A673 (cell line): Measurements from ENCODE around the gene DIPK1B. TPM values are rescaled to one million over a fixed set of nuclear protein-coding genes. Genes with fewer than 3 reads are reported as not detected.

Experiments used
- BruUV-seq: library from RNA; stranded (reverse); fragments of 400-500 nt; replicated peaks from 2 replicates; lab custom pipeline; 2021; lab: Mats Ljungman, UMichigan
- CTCF ChIA-PET: fragments of 300-600 bp; sonication (Branson Sonifier 250); formaldehyde crosslinking; loops from one replicate; lab custom pipeline; 2022; ENCODE audit warnings: antibody characterized with exemption; lab: Charles Lee
- POLR2A ChIA-PET: fragments of 300-600 bp; sonication (Branson Sonifier 250); formaldehyde crosslinking; loops from one replicate; lab custom pipeline; 2022; ENCODE audit warnings: antibody characterized with exemption; ENCODE audit not compliant: low non-redundant PET; lab: Charles Lee
- DNase-seq: peaks from one replicate; pipeline ENCODE4 v3.0.0-alpha.2; 2015; ENCODE audit warnings: low spot score
- H3K27ac ChIP-seq: fragments of 200-600 bp; sonication (generic); 2 replicates; pipeline ENCODE4 v1.5.1; 2016; ENCODE audit warnings: mixed run types, low read depth, mild to moderate bottlenecking, mixed read lengths, antibody characterized with exemption, low read length; ENCODE audit not compliant: poor library complexity, severe bottlenecking
- H3K27me3 ChIP-seq: fragments of 200-600 bp; sonication (generic); replicated peaks from 2 replicates; pipeline ENCODE4 v1.6.1; 2017; ENCODE audit warnings: mixed run types, low read depth, mild to moderate bottlenecking, mixed read lengths, antibody characterized with exemption, low read length; ENCODE audit not compliant: insufficient read depth, poor library complexity
- H3K36me3 ChIP-seq: fragments of 200-600 bp; sonication (generic); 2 replicates; pipeline ENCODE4 v1.6.1; 2016; ENCODE audit warnings: mixed run types, mild to moderate bottlenecking, mixed read lengths, antibody characterized with exemption, low read length; ENCODE audit not compliant: insufficient read depth, poor library complexity, severe bottlenecking
- H3K4me1 ChIP-seq: fragments of 200-600 bp; sonication (generic); 2 replicates; pipeline ENCODE4 v1.6.1; 2017; ENCODE audit warnings: mixed run types, mild to moderate bottlenecking, mixed read lengths, antibody characterized with exemption, low read length; ENCODE audit not compliant: insufficient read depth, poor library complexity, severe bottlenecking
- H3K4me3 ChIP-seq: fragments of 200-600 bp; sonication (generic); 2 replicates; pipeline ENCODE4 v1.5.1; 2016; ENCODE audit warnings: low read depth, mixed run types, mild to moderate bottlenecking, mixed read lengths, low read length; ENCODE audit not compliant: poor library complexity, severe bottlenecking
- H3K9me3 ChIP-seq: fragments of 200-600 bp; sonication (generic); 2 replicates; pipeline ENCODE4 v1.6.1; 2016; ENCODE audit warnings: mixed run types, low read depth, mild to moderate bottlenecking, mixed read lengths, antibody characterized with exemption, low read length; ENCODE audit not compliant: poor library complexity, severe bottlenecking
- EZH2 ChIP-seq: fragments of 200-600 bp; sonication (generic); IDR thresholded peaks from 2 replicates; pipeline ENCODE4 v1.6.1; 2017; ENCODE audit warnings: borderline replicate concordance, low read depth, mild to moderate bottlenecking, mixed read lengths, antibody characterized with exemption, low read length; ENCODE audit not compliant: poor library complexity, severe bottlenecking
- intact Hi-C: fragments of 100-400 bp; cut with micrococcal nuclease; formaldehyde crosslinking; loops from one replicate; pipeline ENCODE4 v1.10.0; 2022; ENCODE audit not compliant: unreplicated experiment
- total RNA-seq: library from RNA; stranded (reverse); gene quantifications from 2 replicates; pipeline ENCODE4 v1.2.3, GENCODE V29; 2021
- TF ChIP-seq, protein P1 (sequence below): fragments of 300-800, 200-600 bp; sonication (generic); conservative IDR thresholded peaks from 2 replicates; pipeline ENCODE4 v1.5.1; 2017; ENCODE audit warnings: low read depth, mild to moderate bottlenecking, antibody characterized with exemption, low read length, moderate library complexity, mixed read lengths

DIPK1B gene
- total RNA-seq, 1 experiment from 2014 or later = 26.4 TPM

DNA sequence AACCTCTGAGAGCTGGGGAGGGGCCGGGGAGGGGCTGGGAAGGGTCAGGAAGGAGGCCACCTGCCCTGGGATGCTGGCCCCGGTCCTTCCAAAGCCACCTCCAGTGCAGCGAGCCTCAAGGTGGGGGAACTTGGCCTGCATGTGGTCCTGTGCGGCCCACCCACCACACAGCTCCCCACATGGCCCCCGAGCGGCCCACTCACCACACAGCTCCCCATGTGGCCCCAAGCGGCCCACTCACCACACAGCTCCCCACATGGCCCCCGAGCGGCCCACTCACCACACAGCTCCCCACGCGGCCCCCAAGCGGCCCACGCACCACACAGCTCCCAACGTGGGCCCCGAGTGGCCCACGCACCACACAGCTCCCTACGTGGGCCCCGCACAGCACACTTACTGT, 32.4 kb downstream of the DIPK1B start:
- no peaks in the 10 kb centered on the region for H3K27me3 ChIP-seq
- intact Hi-C loops = no loop called here
- H3K4me3 ChIP-seq = no peak overlapping the region
- H3K9me3 ChIP-seq = no peaks in the 10 kb centered on the region
- no TSS peak for BruUV-seq
- no peak for DNase-seq
- CTCF ChIA-PET = no interaction called here
- no peak for TF ChIP-seq EZH2
- TF ChIP-seq, protein P1, sequence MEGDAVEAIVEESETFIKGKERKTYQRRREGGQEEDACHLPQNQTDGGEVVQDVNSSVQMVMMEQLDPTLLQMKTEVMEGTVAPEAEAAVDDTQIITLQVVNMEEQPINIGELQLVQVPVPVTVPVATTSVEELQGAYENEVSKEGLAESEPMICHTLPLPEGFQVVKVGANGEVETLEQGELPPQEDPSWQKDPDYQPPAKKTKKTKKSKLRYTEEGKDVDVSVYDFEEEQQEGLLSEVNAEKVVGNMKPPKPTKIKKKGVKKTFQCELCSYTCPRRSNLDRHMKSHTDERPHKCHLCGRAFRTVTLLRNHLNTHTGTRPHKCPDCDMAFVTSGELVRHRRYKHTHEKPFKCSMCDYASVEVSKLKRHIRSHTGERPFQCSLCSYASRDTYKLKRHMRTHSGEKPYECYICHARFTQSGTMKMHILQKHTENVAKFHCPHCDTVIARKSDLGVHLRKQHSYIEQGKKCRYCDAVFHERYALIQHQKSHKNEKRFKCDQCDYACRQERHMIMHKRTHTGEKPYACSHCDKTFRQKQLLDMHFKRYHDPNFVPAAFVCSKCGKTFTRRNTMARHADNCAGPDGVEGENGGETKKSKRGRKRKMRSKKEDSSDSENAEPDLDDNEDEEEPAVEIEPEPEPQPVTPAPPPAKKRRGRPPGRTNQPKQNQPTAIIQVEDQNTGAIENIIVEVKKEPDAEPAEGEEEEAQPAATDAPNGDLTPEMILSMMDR = no peak
- H3K36me3 ChIP-seq = no peaks in the 10 kb centered on the region
- H3K4me1 ChIP-seq = peaks cover 13% of the 10 kb centered on the region
- POLR2A ChIA-PET = no interaction called here
- H3K27ac ChIP-seq = no peak overlapping the region

DNA sequence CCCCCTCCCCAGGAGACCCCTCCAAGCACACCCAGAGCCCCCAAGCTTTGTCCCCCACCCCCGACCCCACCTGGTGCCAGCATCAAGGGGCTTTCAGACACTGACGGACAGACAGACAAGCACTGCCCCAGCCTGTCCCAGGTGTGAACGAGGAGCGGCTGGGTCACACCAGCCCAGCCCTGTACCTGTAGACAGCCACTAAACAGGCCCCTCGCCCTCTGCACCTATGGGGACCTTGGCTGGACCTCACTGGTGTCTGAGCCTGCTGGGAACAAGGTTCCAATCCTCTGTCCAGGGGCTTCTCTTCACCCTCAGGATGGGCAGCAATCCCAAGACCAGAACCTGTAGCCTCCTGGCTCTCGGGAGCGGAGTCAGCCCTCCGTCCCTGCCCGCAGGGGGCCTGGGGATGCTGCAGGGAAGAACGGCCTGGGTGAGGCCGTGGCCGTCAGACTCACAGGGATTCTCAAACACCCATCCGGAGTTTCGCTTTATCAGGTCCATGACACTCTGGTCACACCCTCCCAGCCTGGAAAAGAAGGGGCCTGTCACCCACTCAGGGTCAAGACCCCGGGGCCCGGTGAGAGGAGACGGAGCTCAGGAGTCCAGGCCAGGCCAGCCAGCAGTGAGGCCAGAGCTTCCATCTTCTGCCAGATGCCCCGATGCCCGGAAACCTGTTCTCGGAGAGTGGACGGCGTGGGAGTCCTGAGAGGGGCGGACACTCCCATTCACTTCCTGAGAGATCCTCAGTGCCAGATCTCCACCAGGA, 33.2 kb downstream of the DIPK1B start:
- POLR2A ChIA-PET = no interaction called here
- peaks cover 13% of the 10 kb centered on the region for H3K4me1 ChIP-seq

DNA sequence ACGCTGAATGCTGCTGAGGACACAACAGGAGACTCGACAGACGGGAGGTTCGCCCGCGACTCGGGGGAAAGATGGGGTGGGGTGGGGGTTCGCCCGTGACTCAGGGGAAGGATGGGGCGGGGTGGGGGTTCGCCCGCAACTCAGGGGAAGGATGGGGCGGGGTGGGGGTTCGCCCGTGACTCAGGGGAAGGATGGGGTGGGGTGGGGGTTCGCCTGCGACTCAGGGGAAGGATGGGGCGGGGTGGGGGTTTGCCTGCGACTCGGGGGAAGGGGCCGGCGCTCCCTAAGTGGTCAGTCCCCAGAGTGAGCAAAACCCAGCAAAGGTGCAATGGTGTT, 33.8 kb downstream of the DIPK1B start:
- no peak for TF ChIP-seq EZH2
- TF ChIP-seq, protein P1 = no peak
- CTCF ChIA-PET = no interaction called here
- Histone ChIP-seq H3K4me3 (no peak overlapping the region), H3K4me1 (peaks cover 10% of the 10 kb centered on the region), H3K9me3 (peaks cover under 1% of the 10 kb centered on the region), H3K36me3 (no peaks in the 10 kb centered on the region), H3K27ac (no peak overlapping the region), H3K27me3 (no peaks in the 10 kb centered on the region)
- intact Hi-C loops = no loop called here
- no peak for DNase-seq
- no TSS peak for BruUV-seq
- POLR2A ChIA-PET = no interaction called here

More for the DNA sequence above, 33.2 kb downstream of the DIPK1B start:
- intact Hi-C loops = no loop called here
- Histone ChIP-seq H3K36me3 (no peaks in the 10 kb centered on the region), H3K9me3 (no peaks in the 10 kb centered on the region), H3K27me3 (no peaks in the 10 kb centered on the region), H3K4me3 (no peak overlapping the region), H3K27ac (no peak overlapping the region)
- BruUV-seq = no TSS peak
- TF ChIP-seq, protein P1 = no peak
- no peak for TF ChIP-seq EZH2
- CTCF ChIA-PET = no interaction called here
- DNase-seq = no peak
